Panc1 (cell line): ENCODE measurements around the gene PTK6. TPM values are rescaled to one million over a fixed set of nuclear protein-coding genes. Genes with fewer than 3 reads are reported as not detected.

Experiments
- ATAC-seq: fragments of 200-7000 bp; cut with Tn5 transposase; 2 replicates; pipeline ENCODE4 v1.9.1; 2020; ENCODE audit warnings: mild to moderate bottlenecking, moderate library complexity
- BruUV-seq: library from RNA; stranded (reverse); fragments of 400-500 nt; replicated peaks from 2 replicates; lab custom pipeline; 2021; lab: Mats Ljungman, UMichigan
- CTCF ChIA-PET: fragments of 300-600 bp; sonication (Branson Sonifier 250); formaldehyde crosslinking; loops from one replicate; lab custom pipeline; 2022; ENCODE audit warnings: antibody characterized with exemption; lab: Charles Lee
- POLR2A ChIA-PET: fragments of 300-600 bp; sonication (Branson Sonifier 250); formaldehyde crosslinking; loops from one replicate; lab custom pipeline; 2022; ENCODE audit warnings: antibody characterized with exemption; lab: Charles Lee
- DNase-seq: peaks from one replicate; pipeline ENCODE4 v3.0.0-alpha.2; 2010; ENCODE audit warnings: low read depth, low spot score
- H3K27ac ChIP-seq: 2 replicates; pipeline ENCODE4 v1.5.1; 2011; ENCODE audit warnings: mild to moderate bottlenecking, low read length, inconsistent platforms
- H3K27me3 ChIP-seq: fragments of 200-500 bp; sonication (Bioruptor generic); 2 replicates; pipeline ENCODE4 v1.6.0; 2014; ENCODE audit warnings: low read length, inconsistent platforms; ENCODE audit not compliant: control insufficient read depth, insufficient read depth
- H3K36me3 ChIP-seq: fragments of 200-500 bp; sonication (Bioruptor generic); 2 replicates; pipeline ENCODE4 v1.5.1; 2014; ENCODE audit warnings: inconsistent platforms, mild to moderate bottlenecking, low read length, moderate library complexity; ENCODE audit not compliant: control insufficient read depth, insufficient read depth
- H3K4me1 ChIP-seq: 2 replicates; pipeline ENCODE4 v1.5.1; 2011; ENCODE audit warnings: inconsistent platforms, mild to moderate bottlenecking, low read length, moderate library complexity; ENCODE audit not compliant: control insufficient read depth, insufficient read depth
- H3K4me3 ChIP-seq, 2 experiments: 2 replicates each; pipeline ENCODE4 v1.5.1; 2011 to 2012; ENCODE audit warnings: low read depth in 2 of 2, low read length in 2 of 2, mild to moderate bottlenecking in 2 of 2, inconsistent platforms in 1 of 2, moderate library complexity in 1 of 2
- H3K9me3 ChIP-seq: fragments of 200-500 bp; sonication (Bioruptor generic); 2 replicates; pipeline ENCODE4 v1.5.1; 2014; ENCODE audit warnings: low read depth, mild to moderate bottlenecking, inconsistent platforms, low read length, moderate library complexity; ENCODE audit not compliant: control insufficient read depth, insufficient read depth
- CTCF ChIP-seq: fragments of 450-650 bp; IDR thresholded peaks from 2 replicates; pipeline ENCODE4 v1.5.1; 2017; ENCODE audit warnings: mild to moderate bottlenecking
- POLR2AphosphoS5 ChIP-seq: IDR thresholded peaks from 2 replicates; pipeline ENCODE4 v1.6.1; 2012; ENCODE audit warnings: mild to moderate bottlenecking, low read depth, low read length, moderate library complexity
- REST ChIP-seq, 2 experiments: IDR thresholded peaks; 2 replicates each; pipeline ENCODE4 v1.6.1; 2011 to 2012; ENCODE audit warnings: low read depth in 2 of 2, control low read depth in 1 of 2, low read length in 1 of 2, mild to moderate bottlenecking in 1 of 2, moderate library complexity in 1 of 2; ENCODE audit not compliant: insufficient read depth in 1 of 2
- SIN3A ChIP-seq: IDR thresholded peaks from 2 replicates; pipeline ENCODE4 v1.6.1; 2012; ENCODE audit warnings: low read depth, mild to moderate bottlenecking, low read length, moderate library complexity, borderline replicate concordance; ENCODE audit not compliant: insufficient read depth
- TCF7L2 ChIP-seq: IDR thresholded peaks from 2 replicates; pipeline ENCODE4 v1.6.1; 2011; ENCODE audit warnings: mild to moderate bottlenecking, low read depth, low read length, inconsistent platforms
- in situ Hi-C: cut with HindIII; loops from 2 replicates; pipeline ENCODE4 v1.10.0; 2016; ENCODE audit warnings: low sequenced_read_pairs, low pct_unique_long_range_greater_than_20kb
- intact Hi-C: fragments of 100-400 bp; cut with micrococcal nuclease; formaldehyde crosslinking; loops from one replicate; pipeline ENCODE4 v1.10.0; 2022; ENCODE audit not compliant: unreplicated experiment
- total RNA-seq: library from RNA; stranded (reverse); gene quantifications from one replicate; pipeline ENCODE4 v1.2.1, GENCODE V29; 2021; ENCODE audit not compliant: unreplicated experiment

The PTK6 gene
- total RNA-seq, 1 experiment from 2014 or later = 6.5 TPM

GRCh38 chr20:63566395-63567135 lies 29.4 kb upstream of the PTK6 start:
- ATAC-seq (no peak), DNase-seq (no peak)
- in situ Hi-C loops (no loop called here), intact Hi-C loops (no loop called here)
- H3K4me3 ChIP-seq = no peak overlapping the region
- ChIA-PET CTCF (no interaction called here), POLR2A (interaction anchor here (0.6 kb wide), 1 partner anchor 14 kb away, joined by 9 read pairs; no protein-coding TSS in a partner anchor)
- no peak for TF ChIP-seq REST (IDR thresholded peaks at IDR 0.05; ENCODE audit: insufficient read depth in 1 of 2, low read depth in 2 of 2, low read length in 1 of 2)
- TF ChIP-seq POLR2AphosphoS5 = no peak
- no peak for TF ChIP-seq CTCF
- no peak for TF ChIP-seq SIN3A
- no peak for TF ChIP-seq TCF7L2
- H3K36me3 ChIP-seq = no peaks in the 10 kb centered on the region
- H3K27ac ChIP-seq = no peak overlapping the region
- H3K9me3 ChIP-seq = no peaks in the 10 kb centered on the region
- no TSS peak for BruUV-seq
- H3K4me1 ChIP-seq = no peaks in the 10 kb centered on the region
- H3K27me3 ChIP-seq = no peaks in the 10 kb centered on the region

GRCh38 chr20:63565699-63566335 lies 28.6 kb upstream of the PTK6 start:
- Histone ChIP-seq H3K27ac (no peak overlapping the region), H3K9me3 (no peaks in the 10 kb centered on the region), H3K36me3 (no peaks in the 10 kb centered on the region), H3K4me3 (no peak overlapping the region), H3K4me1 (no peaks in the 10 kb centered on the region), H3K27me3 (no peaks in the 10 kb centered on the region)
- intact Hi-C loops (no loop called here), in situ Hi-C loops (no loop called here)
- no peak for TF ChIP-seq REST (IDR thresholded peaks at IDR 0.05; ENCODE audit: insufficient read depth in 1 of 2, low read depth in 2 of 2, low read length in 1 of 2)
- ATAC-seq (no peak), DNase-seq (no peak)
- ChIA-PET POLR2A (no interaction called here), CTCF (no interaction called here)
- no TSS peak for BruUV-seq
